ENCODE results near the gene PKN3. TPM values are rescaled to one million over a fixed set of nuclear protein-coding genes. Genes with fewer than 3 reads are reported as not detected.
A peak's percentile ranks its signal among the peaks of the same experiment; 100 is the strongest.

Gene PKN3
- total RNA-seq, 1 donor from 2014 or later: 5.9 TPM

- Mint-ChIP-seq H3K27ac (peak overlapping the region; percentile 98), H3K4me1 (peaks cover 35% of the 10 kb centered on the region), H3K27me3 (ENCODE audit: low read depth) (no peaks in the 10 kb centered on the region), H3K9me3 (no peaks in the 10 kb centered on the region), H3K4me3 (peak overlapping the region; percentile 86), H3K36me3 (peaks cover 3% of the 10 kb centered on the region)
- TF ChIP-seq, protein P1, sequence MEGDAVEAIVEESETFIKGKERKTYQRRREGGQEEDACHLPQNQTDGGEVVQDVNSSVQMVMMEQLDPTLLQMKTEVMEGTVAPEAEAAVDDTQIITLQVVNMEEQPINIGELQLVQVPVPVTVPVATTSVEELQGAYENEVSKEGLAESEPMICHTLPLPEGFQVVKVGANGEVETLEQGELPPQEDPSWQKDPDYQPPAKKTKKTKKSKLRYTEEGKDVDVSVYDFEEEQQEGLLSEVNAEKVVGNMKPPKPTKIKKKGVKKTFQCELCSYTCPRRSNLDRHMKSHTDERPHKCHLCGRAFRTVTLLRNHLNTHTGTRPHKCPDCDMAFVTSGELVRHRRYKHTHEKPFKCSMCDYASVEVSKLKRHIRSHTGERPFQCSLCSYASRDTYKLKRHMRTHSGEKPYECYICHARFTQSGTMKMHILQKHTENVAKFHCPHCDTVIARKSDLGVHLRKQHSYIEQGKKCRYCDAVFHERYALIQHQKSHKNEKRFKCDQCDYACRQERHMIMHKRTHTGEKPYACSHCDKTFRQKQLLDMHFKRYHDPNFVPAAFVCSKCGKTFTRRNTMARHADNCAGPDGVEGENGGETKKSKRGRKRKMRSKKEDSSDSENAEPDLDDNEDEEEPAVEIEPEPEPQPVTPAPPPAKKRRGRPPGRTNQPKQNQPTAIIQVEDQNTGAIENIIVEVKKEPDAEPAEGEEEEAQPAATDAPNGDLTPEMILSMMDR (IDR thresholded peaks at IDR 0.05; ENCODE audit: unreplicated experiment): no peak
- DNase-seq (ENCODE audit: low spot score in 2 of 2, unreplicated experiment in 2 of 2): no peak
Measured at GRCh38 chr9:128684065-128684324, 18.3 kb upstream of the PKN3 start.

DNA sequence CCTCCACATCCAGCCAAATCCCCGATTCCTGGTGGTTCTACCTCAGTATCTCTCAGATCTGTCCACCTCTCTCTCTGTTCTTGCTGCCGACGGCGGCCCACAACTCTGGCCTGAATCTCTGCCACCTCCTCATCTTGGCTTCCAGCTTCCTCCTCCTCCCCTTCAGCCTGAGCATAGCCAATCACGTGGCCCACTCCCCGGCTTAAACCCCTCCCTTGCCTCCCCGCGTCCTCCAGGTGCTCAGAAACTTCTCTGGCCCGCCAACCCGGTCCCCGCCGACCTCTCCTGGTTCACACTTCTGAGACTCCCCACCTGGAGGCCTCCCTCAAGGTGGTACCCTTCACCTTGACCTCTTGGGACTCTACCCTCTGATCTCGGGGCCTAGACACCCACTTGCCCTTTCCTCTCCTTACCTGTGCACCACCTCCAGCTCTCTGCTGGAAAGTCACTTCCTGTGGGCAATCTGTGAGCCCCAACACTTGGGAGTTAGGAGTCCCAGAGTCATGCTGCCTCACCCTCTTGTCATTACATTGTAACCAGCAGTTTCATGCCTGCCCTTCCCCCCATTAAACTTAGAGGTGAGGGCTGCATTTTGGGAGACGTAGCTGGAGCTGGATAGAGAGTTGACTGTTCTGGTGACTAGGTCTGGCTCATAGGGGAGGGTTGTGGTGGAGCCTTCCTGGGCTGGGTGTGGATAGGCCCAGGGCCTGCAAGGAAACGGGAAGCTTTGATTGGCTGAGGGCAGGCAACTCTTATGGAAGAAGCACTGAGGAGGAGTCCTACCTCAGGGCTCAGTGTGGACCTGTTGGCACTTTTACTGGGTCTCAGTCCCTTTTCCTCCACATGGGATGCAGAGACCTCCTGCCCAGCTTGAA lies 17.7 kb upstream of the PKN3 start:
- H3K4me3 Mint-ChIP-seq: peak overlapping the region; percentile 86
- TF ChIP-seq, protein P1 (IDR thresholded peaks at IDR 0.05; ENCODE audit: unreplicated experiment): no peak
- H3K4me1 Mint-ChIP-seq: peaks cover 35% of the 10 kb centered on the region
- no peaks in the 10 kb centered on the region for H3K27me3 Mint-ChIP-seq (ENCODE audit: low read depth)
- peak overlapping the region; percentile 98 for H3K27ac Mint-ChIP-seq
- H3K9me3 Mint-ChIP-seq: no peaks in the 10 kb centered on the region
- DNase-seq (ENCODE audit: low spot score in 2 of 2, unreplicated experiment in 2 of 2): peak; percentile 41 to 70
- peaks cover 3% of the 10 kb centered on the region for H3K36me3 Mint-ChIP-seq

GRCh38 chr9:128685636-128686489 lies 16.4 kb upstream of the PKN3 start:
- peaks cover 39% of the 10 kb centered on the region for H3K4me1 Mint-ChIP-seq
- no peak for DNase-seq (ENCODE audit: low spot score in 2 of 2, unreplicated experiment in 2 of 2)

DNA sequence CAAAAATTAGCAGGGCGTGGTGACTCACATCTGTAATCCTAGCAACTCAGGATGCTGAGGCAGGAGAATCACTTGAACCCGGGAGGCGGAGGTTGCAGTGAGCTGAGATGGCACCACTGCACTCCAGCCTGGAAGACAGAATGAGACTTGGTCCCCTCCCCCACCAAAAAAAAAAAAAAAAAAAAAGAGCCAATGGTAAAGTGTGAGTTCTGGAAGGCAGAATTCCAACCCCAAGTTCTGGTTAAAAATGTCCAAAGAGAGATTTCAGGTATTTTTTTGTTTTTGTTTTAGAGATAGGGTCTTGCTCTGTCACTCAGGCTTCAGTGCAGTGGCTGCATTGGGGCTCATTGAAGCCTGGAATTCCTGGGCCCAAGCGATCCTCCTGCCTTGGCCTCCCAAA lies 14.8 kb upstream of the PKN3 start:
- Mint-ChIP-seq H3K4me1 (peaks cover 47% of the 10 kb centered on the region), H3K27ac (no peak overlapping the region), H3K4me3 (no peak overlapping the region), H3K36me3 (peaks cover 12% of the 10 kb centered on the region), H3K9me3 (no peaks in the 10 kb centered on the region), H3K27me3 (ENCODE audit: low read depth) (no peaks in the 10 kb centered on the region)
- TF ChIP-seq, protein P1 (IDR thresholded peaks at IDR 0.05; ENCODE audit: unreplicated experiment): no peak
- no peak for DNase-seq (ENCODE audit: low spot score in 2 of 2, unreplicated experiment in 2 of 2)

More at GRCh38 chr9:128685636-128686489, 16.4 kb upstream of the PKN3 start:
- peak overlapping the region; percentile 36 for H3K4me3 Mint-ChIP-seq
- peak overlapping the region; percentile 98 for H3K27ac Mint-ChIP-seq
- no peaks in the 10 kb centered on the region for H3K9me3 Mint-ChIP-seq
- TF ChIP-seq, protein P1 (IDR thresholded peaks at IDR 0.05; ENCODE audit: unreplicated experiment): no peak
- peaks cover 3% of the 10 kb centered on the region for H3K36me3 Mint-ChIP-seq
- H3K27me3 Mint-ChIP-seq (ENCODE audit: low read depth): no peaks in the 10 kb centered on the region

- DNase-seq (ENCODE audit: low spot score in 2 of 2, unreplicated experiment in 2 of 2): peak; percentile 93 to 94
- TF ChIP-seq, protein P1 (IDR thresholded peaks at IDR 0.05; ENCODE audit: unreplicated experiment): no peak
- Mint-ChIP-seq H3K27ac (peak within 1 kb of the TSS; percentile 97), H3K36me3 (peaks cover 16% of the 10 kb centered on the region), H3K27me3 (ENCODE audit: low read depth) (no peaks in the 10 kb centered on the region), H3K4me3 (peak within 1 kb of the TSS; percentile 100), H3K4me1 (peaks cover 43% of the 10 kb centered on the region), H3K9me3 (no peaks in the 10 kb centered on the region)
Measured at GRCh38 chr9:128688501-128689292, 13.6 kb upstream of the PKN3 start, which contains the start of gene SET. Gene SET, plus strand, starts transcription at chr9:128689222. Its CDS starts 361 bp downstream, at chr9:128689583.

Data from mesothelial cell of epicardium (in vitro differentiated cells).